Measurements from ENCODE around the gene CTCFL.
"Not testable (repeated sequence)": the region's sequence is repeated elsewhere in the genome, so short reads cannot be mapped to it uniquely, and the experiment has no call there.

CTCFL gene

GRCh38 chr20:57493091-57493615, 31.8 kb downstream of the CTCFL start:
- TF ChIP-seq CTCF (IDR thresholded peaks at IDR 0.05; ENCODE audit: low read depth, low read length, missing control alignments): no peak
- no peak overlapping the region for H3K4me3 ChIP-seq (ENCODE audit: low read depth, low read length)
- no peak for DNase-seq (ENCODE audit: low read depth)

GRCh38 chr20:57491373-57491772, 33.6 kb downstream of the CTCFL start:
- DNase-seq (ENCODE audit: low read depth): no peak
- TF ChIP-seq CTCF (IDR thresholded peaks at IDR 0.05; ENCODE audit: low read depth, low read length, missing control alignments): no peak
- H3K4me3 ChIP-seq (ENCODE audit: low read depth, low read length): no peak overlapping the region

- not testable (repeated sequence) for H3K4me3 ChIP-seq (ENCODE audit: low read depth, low read length); DNase-seq (ENCODE audit: low read depth)
These were observed 36.7 kb downstream of the CTCFL start for GRCh38 chr20:57488277-57488676.

GRCh38 chr20:57485770-57486169, 39.2 kb downstream of the CTCFL start:
- no peak for DNase-seq (ENCODE audit: low read depth)
- no peak for TF ChIP-seq CTCF (IDR thresholded peaks at IDR 0.05; ENCODE audit: low read depth, low read length, missing control alignments)
- H3K4me3 ChIP-seq (ENCODE audit: low read depth, low read length): no peak overlapping the region

- no peak for TF ChIP-seq CTCF (IDR thresholded peaks at IDR 0.05; ENCODE audit: low read depth, low read length, missing control alignments)
- H3K4me3 ChIP-seq (ENCODE audit: low read depth, low read length): no peak overlapping the region
- no peak for DNase-seq (ENCODE audit: low read depth)
These were observed 40.2 kb downstream of the CTCFL start for GRCh38 chr20:57484772-57485171.

- TF ChIP-seq CTCF (IDR thresholded peaks at IDR 0.05; ENCODE audit: low read depth, low read length, missing control alignments): no peak
- peak; percentile 76 for DNase-seq (ENCODE audit: low read depth)
- H3K4me3 ChIP-seq (ENCODE audit: low read depth, low read length): peak overlapping the region; percentile 37
These were observed 41.5 kb downstream of the CTCFL start for GRCh38 chr20:57483287-57484050.

- DNase-seq (ENCODE audit: low read depth): no peak
- TF ChIP-seq CTCF (IDR thresholded peaks at IDR 0.05; ENCODE audit: low read depth, low read length, missing control alignments): no peak
- H3K4me3 ChIP-seq (ENCODE audit: low read depth, low read length): no peak overlapping the region
These were observed 42.1 kb downstream of the CTCFL start for GRCh38 chr20:57482796-57483195.

Data from GM12864 (cell line).